ENCODE data around the gene SENP8. TPM values are rescaled to one million over a fixed set of nuclear protein-coding genes. Genes with fewer than 3 reads are reported as not detected.

The SENP8 gene
- total RNA-seq, 6 experiments from 2014 or later: 3.4 to 4.8 (median 3.8) TPM

- no peak overlapping the region for H3K27ac Mint-ChIP-seq
- H3K36me3 Mint-ChIP-seq (ENCODE audit: low read depth): no peaks in the 10 kb centered on the region; the same call in 1 of the 2 replicates
- H3K27me3 Mint-ChIP-seq (ENCODE audit: insufficient read depth): no peaks in the 10 kb centered on the region
- peaks cover 18% of the 10 kb centered on the region for H3K4me1 Mint-ChIP-seq (ENCODE audit: low read depth)
- H3K4me3 Mint-ChIP-seq: no peak overlapping the region
- H3K9me3 Mint-ChIP-seq: no peaks in the 10 kb centered on the region
- no peak for TF ChIP-seq CTCF (IDR thresholded peaks at IDR 0.05)
- DNase-seq: no peak
Observed at GRCh38 chr15:72077950-72078349, 40.3 kb upstream of the SENP8 start.

GRCh38 chr15:72078887-72079286 lies 39.3 kb upstream of the SENP8 start:
- TF ChIP-seq CTCF (IDR thresholded peaks at IDR 0.05): no peak
- H3K9me3 Mint-ChIP-seq: no peaks in the 10 kb centered on the region
- no peak overlapping the region for H3K27ac Mint-ChIP-seq
- H3K36me3 Mint-ChIP-seq (ENCODE audit: low read depth): peaks cover 8% of the 10 kb centered on the region
- DNase-seq: no peak
- H3K4me1 Mint-ChIP-seq (ENCODE audit: low read depth): peaks cover 18% of the 10 kb centered on the region
- H3K27me3 Mint-ChIP-seq (ENCODE audit: insufficient read depth): no peaks in the 10 kb centered on the region
- H3K4me3 Mint-ChIP-seq: no peak overlapping the region

- Mint-ChIP-seq H3K27ac (no peak overlapping the region), H3K27me3 (ENCODE audit: insufficient read depth) (no peaks in the 10 kb centered on the region), H3K9me3 (no peaks in the 10 kb centered on the region), H3K4me1 (ENCODE audit: low read depth) (peaks cover 12% of the 10 kb centered on the region), H3K4me3 (no peak overlapping the region), H3K36me3 (ENCODE audit: low read depth) (peaks cover 21% of the 10 kb centered on the region)
- no peak for DNase-seq
- TF ChIP-seq CTCF (IDR thresholded peaks at IDR 0.05): no peak
Observed at GRCh38 chr15:72082176-72082575, 36.0 kb upstream of the SENP8 start.

- H3K27me3 Mint-ChIP-seq (ENCODE audit: insufficient read depth): no peaks in the 10 kb centered on the region; the same call in 1 of the 2 replicates
- no peak for DNase-seq
- H3K9me3 Mint-ChIP-seq: no peaks in the 10 kb centered on the region
- peaks cover 28% of the 10 kb centered on the region for H3K36me3 Mint-ChIP-seq (ENCODE audit: low read depth)
- no peak for TF ChIP-seq CTCF (IDR thresholded peaks at IDR 0.05)
- H3K4me3 Mint-ChIP-seq: no peak overlapping the region
- no peak overlapping the region for H3K27ac Mint-ChIP-seq
- H3K4me1 Mint-ChIP-seq (ENCODE audit: low read depth): peaks cover 8% of the 10 kb centered on the region
Observed at GRCh38 chr15:72086010-72086697, 32.0 kb upstream of the SENP8 start.

GRCh38 chr15:72086920-72087648 lies 31.1 kb upstream of the SENP8 start:
- no peak overlapping the region for H3K27ac Mint-ChIP-seq
- H3K9me3 Mint-ChIP-seq: no peaks in the 10 kb centered on the region
- no peaks in the 10 kb centered on the region; the same call in 1 of the 2 replicates for H3K27me3 Mint-ChIP-seq (ENCODE audit: insufficient read depth)
- DNase-seq: no peak
- no peak overlapping the region for H3K4me3 Mint-ChIP-seq
- H3K4me1 Mint-ChIP-seq (ENCODE audit: low read depth): peaks cover 6% of the 10 kb centered on the region
- peaks cover 28% of the 10 kb centered on the region for H3K36me3 Mint-ChIP-seq (ENCODE audit: low read depth)
- no peak for TF ChIP-seq CTCF (IDR thresholded peaks at IDR 0.05)

Data from HFFc6 (cell line).